ENCODE measurements around the gene HIGD1A.

The HIGD1A gene

GRCh38 chr3:42799376-42799775 is 4.9 kb downstream of the HIGD1A start:
- no peak for DNase-seq (ENCODE audit: low read depth in 3 of 3)

- DNase-seq (ENCODE audit: low read depth in 3 of 3), result no peak
Observed at GRCh38 chr3:42796332-42796885, 7.9 kb downstream of the HIGD1A start.

DNA sequence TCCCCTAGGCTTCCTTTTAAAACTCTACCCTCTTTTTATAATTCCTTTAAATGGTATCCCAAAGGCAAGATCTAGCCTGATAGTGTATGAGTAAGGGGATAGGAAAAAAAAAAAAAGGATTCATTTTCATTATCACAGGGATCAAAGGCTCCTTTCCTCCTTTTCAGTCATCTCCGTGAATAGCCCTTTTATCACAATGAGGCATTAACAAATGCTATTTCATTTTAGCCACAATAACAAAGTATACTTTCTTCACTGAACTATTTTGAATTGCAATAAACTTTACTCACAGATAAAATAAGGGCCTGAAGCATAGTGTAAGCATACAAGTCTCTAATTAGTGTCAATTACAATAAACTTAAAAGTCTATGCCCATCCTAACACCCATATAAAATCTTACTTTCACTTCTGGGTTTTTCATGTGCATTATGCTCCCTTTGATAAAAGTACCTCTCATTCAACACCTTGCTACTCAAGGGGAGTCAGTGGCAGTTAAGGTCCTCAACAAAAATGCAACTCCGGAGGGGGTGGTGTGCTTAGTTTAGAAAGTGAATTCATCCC is 8.6 kb downstream of the HIGD1A start:
- DNase-seq (ENCODE audit: low read depth in 3 of 3), result no peak

- DNase-seq (ENCODE audit: low read depth in 3 of 3), result no peak
Observed at GRCh38 chr3:42790714-42791229, 13.5 kb downstream of the HIGD1A start.

- DNase-seq (ENCODE audit: low read depth in 3 of 3), result no peak
Observed at GRCh38 chr3:42786631-42787030, 17.7 kb downstream of the HIGD1A start.

DNA sequence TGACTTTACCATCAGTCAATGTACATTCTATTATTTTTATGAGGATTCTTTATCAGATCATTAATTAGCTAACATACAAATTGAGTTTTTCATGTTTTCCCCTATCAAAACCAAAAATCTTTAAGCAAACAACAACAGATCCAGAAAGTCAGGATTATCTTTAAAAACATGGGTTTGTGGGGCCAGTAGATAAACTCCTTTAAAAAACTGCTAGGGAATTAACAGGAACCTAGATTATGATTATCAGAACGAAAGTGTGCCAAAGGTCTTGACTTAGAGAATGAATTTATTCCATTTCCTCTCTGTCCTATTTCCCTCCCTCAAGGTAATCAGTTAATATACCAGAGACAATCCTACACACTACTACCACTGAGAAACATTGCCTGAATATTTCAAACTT is 18.1 kb downstream of the HIGD1A start:
- no peak for DNase-seq (ENCODE audit: low read depth in 3 of 3)

GRCh38 chr3:42780892-42781700 is 23.2 kb downstream of the HIGD1A start:
- peak in 1 of 3 experiments; percentile 7 for DNase-seq (ENCODE audit: low read depth in 3 of 3)

DNA sequence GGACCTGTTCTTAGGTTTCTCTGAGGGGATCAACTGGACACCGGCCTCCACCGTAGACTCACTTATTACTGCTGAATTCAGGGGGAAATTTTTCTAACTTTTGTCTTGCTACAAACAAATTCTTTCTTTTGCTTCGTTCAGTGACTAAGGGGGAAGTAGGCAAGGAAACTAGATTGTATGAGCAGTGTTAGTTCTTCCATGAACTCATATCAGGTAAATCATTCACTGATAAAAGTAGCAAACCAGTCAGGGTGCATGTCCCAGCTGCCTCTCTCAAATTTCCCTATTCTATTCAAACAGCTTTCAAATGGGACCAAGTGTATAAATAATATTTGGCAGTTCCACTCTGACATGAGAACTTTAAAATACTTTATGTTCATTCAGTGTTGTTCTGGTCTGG is 23.9 kb downstream of the HIGD1A start:
- no peak for DNase-seq (ENCODE audit: low read depth in 3 of 3)

- no peak for DNase-seq (ENCODE audit: low read depth in 3 of 3)
Observed at GRCh38 chr3:42778644-42779043, 25.6 kb downstream of the HIGD1A start.

DNA sequence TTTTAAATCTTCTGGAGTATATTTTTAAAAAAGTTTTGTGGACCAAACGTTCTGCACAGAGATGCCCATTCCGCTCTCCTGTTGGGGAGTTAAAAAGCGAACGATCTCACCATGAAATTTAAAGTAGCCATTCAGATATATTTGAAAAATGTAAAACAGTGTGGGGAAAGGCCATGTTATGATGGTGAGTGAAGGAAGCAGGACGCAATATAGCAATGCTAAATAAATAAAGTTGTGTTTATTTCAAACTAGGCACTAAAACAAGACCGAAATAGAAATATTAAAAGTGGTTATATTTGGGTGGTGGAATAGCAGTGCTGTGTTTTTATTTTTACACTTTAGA is 30.9 kb downstream of the HIGD1A start:
- no peak for DNase-seq (ENCODE audit: low read depth in 3 of 3)

DNA sequence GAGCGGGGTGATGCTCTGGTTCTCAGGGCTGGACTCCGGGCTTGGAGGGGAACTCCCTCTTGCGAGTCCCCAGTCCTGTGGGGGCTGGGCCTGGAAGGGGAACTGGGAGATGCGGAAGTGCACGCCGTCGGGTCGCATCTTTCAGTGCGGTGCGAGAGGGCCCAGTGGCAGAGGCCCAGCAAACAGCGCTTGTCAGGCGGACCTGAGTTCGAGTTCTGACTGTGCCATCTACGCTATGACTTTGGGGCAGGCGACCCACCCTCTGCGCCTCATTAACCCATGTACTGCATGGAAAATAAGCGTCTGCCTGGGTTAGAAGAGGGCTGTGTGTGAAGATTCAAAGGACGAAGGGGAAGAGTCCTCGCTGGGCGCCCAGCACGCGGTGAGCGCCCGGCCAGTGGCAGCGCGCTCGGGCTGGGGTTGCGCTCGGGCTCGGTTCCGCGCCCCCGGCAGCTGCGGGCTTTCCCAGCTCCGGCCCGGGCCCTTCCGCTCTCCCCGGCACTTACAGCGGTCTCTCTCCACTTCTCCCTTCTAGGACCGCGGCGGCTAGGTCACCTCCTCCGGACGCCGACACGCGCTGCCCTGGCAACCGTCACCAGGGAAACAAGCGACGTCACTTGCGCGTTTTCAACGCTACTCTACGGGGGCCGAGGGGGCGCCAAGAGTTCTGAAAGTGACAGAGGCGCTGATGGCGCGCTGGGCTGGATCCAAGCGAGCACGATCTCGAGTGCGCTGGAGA is 31.5 kb downstream of the HIGD1A start, which contains the start of gene CCDC13:
Gene CCDC13 (minus strand): TSS at position 584 of the 739 bp plus-strand sequence. CDS start 14,908 bp downstream, outside the sequence.
- DNase-seq (ENCODE audit: low read depth in 3 of 3), result peak; percentile 79 to 92 (median 82)

GRCh38 chr3:42771271-42771670 is 33.0 kb downstream of the HIGD1A start:
- no peak for DNase-seq (ENCODE audit: low read depth in 3 of 3)

DNA sequence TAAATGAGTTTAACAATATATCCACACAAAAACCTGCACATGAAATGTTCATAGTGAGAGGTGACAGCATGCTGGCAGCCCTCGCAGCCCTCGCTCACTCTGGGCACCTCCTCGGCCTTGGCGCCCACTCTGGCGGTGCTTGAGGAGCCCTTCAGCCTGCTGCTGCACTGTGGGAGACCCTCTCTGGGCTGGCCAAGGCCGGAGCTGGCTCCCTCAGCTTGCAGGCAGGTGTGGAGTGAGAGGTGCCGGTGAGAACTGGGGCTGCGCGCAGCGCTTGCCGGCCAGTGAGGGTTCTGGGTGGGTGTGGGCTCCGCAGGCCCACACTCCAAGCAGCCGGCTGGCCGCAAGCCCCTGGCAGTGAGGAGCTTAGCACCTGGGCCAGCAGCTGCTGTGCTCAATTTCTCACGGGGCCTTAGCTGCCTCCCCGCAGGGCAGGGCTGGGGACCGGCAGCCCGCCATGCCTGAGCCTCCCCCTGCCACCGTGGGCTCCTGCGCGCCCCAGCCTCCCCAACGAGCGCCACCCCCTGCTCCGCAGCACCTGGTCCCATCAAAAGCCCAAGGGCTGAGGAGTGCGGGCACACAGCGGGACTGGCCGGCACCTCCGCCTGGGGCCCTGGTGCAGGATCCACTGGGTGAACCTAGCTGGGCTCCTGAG is 34.7 kb downstream of the HIGD1A start:
- no peak for DNase-seq (ENCODE audit: low read depth in 3 of 3)

DNA sequence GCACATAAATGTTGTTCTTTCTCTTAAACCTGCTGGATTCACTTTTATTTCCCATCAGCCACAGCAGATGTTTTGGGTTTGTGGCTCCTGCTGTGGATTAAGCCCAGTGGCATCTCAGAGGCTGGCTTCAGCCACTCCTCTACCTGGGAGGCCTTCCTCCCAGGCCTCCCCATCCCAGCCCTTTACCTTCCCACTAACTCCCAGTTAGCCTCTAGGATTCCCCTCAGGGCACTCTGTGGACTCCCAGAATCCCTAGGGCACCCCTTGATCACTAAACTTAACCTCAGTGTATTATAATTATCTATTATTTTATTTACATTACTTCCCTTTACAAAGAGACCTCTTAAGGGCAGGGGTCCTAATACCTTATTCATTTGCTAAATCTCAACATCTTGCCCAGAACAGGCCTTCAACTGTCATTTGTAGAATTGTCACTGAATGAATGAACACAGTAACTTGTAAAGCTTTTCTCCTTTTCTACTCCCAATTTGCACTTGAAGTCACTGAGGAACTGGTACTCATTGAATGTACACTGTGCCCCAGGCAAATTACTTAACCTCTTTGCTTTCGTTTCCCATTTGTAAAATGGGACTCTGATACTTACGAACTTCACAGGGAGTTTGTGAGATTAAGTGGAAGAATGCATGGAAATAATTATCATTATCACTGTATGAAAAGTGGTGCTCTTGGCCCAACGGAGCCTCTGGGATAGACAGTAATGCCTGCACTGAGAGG is 39.6 kb downstream of the HIGD1A start:
- DNase-seq (ENCODE audit: low read depth in 3 of 3), result no peak

- DNase-seq (ENCODE audit: low read depth in 3 of 3), result no peak
Observed at GRCh38 chr3:42764115-42764514, 40.2 kb downstream of the HIGD1A start.

- no peak for DNase-seq (ENCODE audit: low read depth in 3 of 3)
Observed at GRCh38 chr3:42763021-42763420, 41.3 kb downstream of the HIGD1A start.

GRCh38 chr3:42762046-42762724 is 42.1 kb downstream of the HIGD1A start:
- DNase-seq (ENCODE audit: low read depth in 3 of 3), result no peak

DNA sequence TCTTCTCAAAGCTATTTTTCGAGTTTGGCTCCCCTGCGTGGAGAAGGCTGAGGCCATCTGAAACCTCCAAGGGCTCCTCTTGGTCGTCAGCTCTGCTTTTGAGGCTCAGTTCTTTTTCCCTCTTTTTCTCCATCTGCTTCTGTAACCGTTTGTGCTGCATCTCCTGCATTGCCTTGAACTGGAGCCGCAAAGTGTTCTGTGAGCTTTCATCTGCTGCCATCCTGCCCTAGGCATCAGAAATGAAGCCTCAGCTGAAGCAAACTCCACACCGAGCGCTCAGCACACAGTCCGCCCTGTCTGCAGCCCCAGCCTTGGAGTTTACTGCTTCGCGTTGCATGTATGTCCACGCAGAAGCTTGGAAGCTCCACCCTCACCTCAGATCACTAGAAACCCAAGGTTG is 46.2 kb downstream of the HIGD1A start:
- DNase-seq (ENCODE audit: low read depth in 3 of 3), result no peak

DNA sequence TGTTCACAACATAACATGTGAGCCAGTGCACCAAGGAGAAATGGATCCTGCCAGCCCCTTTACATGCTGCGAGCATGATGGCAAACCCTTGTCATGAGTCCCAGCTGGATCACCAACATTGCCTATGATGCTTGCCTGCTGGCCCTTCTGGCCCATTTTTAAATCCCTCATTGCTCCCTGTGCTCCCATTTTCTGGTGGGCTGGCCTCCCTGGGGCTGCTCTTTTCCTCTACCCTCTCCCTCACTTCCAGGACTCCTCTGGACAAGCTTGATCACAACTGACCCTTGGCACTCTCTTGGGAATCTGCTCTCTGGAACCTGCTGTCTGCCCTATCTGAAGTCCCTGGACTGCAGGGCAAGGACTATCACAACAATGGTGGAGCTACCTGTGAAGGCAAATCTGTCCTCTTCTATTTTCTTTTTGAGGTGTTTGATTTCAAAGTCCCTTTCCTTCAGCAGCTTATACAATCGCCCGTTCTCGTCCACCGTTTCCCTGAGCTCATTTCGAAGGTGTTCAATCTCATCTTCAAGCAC is 47.5 kb downstream of the HIGD1A start:
- no peak for DNase-seq (ENCODE audit: low read depth in 3 of 3)

All from stimulated activated CD4-positive, alpha-beta T cell treated with anti-CD3 and anti-CD28 coated beads, TNF-alpha, amount 100 ng/mL, for 24 hours (primary cell).